Mesendoderm (in vitro differentiated cells): ENCODE data around the gene ZC2HC1B.

Experiments
- DNase-seq: peaks from one replicate; pipeline ENCODE4 v3.0.0; 2013
- H2AK5ac ChIP-seq: 2 replicates; pipeline ENCODE4 v1.6.1; 2013; ENCODE audit warnings: low read length, inconsistent platforms
- H2BK120ac ChIP-seq: 2 replicates; pipeline ENCODE4 v1.6.1; 2013; ENCODE audit warnings: low read depth, mild to moderate bottlenecking, low read length, moderate library complexity, mixed read lengths
- H2BK15ac ChIP-seq: replicated peaks from 2 replicates; pipeline ENCODE4 v1.6.1; 2013; ENCODE audit warnings: low read depth, mild to moderate bottlenecking, moderate library complexity
- H2BK5ac ChIP-seq: 2 replicates; pipeline ENCODE4 v1.6.1; 2013; ENCODE audit warnings: low read length, inconsistent platforms
- H3K18ac ChIP-seq: 2 replicates; pipeline ENCODE4 v1.6.1; 2013; ENCODE audit warnings: mild to moderate bottlenecking, low read length, mixed read lengths
- H3K23ac ChIP-seq: one replicate; pipeline ENCODE4 v1.6.1; 2013; ENCODE audit warnings: low read length
- H3K27ac ChIP-seq: 2 replicates; pipeline ENCODE4 v1.5.1; 2013; ENCODE audit warnings: low read depth, mild to moderate bottlenecking, inconsistent platforms, low read length, moderate library complexity
- H3K27me3 ChIP-seq: 2 replicates; pipeline ENCODE4 v1.6.1; 2013; ENCODE audit warnings: low read length, control low read depth, mild to moderate bottlenecking, inconsistent platforms; ENCODE audit not compliant: insufficient read depth, poor library complexity
- H3K36me3 ChIP-seq: 2 replicates; pipeline ENCODE4 v1.6.1; 2013; ENCODE audit warnings: low read length, inconsistent platforms; ENCODE audit not compliant: control insufficient read depth, insufficient read depth
- H3K4ac ChIP-seq: one replicate; pipeline ENCODE4 v1.6.1; 2013; ENCODE audit warnings: low read depth, mild to moderate bottlenecking, low read length, moderate library complexity
- H3K4me1 ChIP-seq: 2 replicates; pipeline ENCODE4 v1.6.1; 2013; ENCODE audit warnings: low read depth, low read length, inconsistent platforms; ENCODE audit not compliant: control insufficient read depth
- H3K4me2 ChIP-seq: 2 replicates; pipeline ENCODE4 v1.6.1; 2013; ENCODE audit warnings: low read length
- H3K4me3 ChIP-seq: 2 replicates; pipeline ENCODE4 v1.5.1; 2013; ENCODE audit warnings: mild to moderate bottlenecking, low read length
- H3K56ac ChIP-seq: one replicate; pipeline ENCODE4 v1.6.1; 2013; ENCODE audit warnings: low read length
- H3K79me1 ChIP-seq: 2 replicates; pipeline ENCODE4 v1.6.1; 2013; ENCODE audit warnings: low read length, inconsistent platforms
- H3K79me2 ChIP-seq: 2 replicates; pipeline ENCODE4 v1.6.1; 2013; ENCODE audit warnings: mild to moderate bottlenecking, low read length; ENCODE audit not compliant: control insufficient read depth, insufficient read depth
- H3K9ac ChIP-seq: 2 replicates; pipeline ENCODE4 v1.6.1; 2013; ENCODE audit warnings: low read length, inconsistent platforms
- H4K5ac ChIP-seq: one replicate; pipeline ENCODE4 v1.6.1; 2013; ENCODE audit warnings: low read length
- H4K8ac ChIP-seq: one replicate; pipeline ENCODE4 v1.6.1; 2013; ENCODE audit warnings: low read depth, mild to moderate bottlenecking, control low read depth, low read length, moderate library complexity
- WGBS: extraction: QIAGEN DNeasy Blood & Tissue Kit; methylation state at CpG from one replicate; pipeline ENCODE4 v1.1.7; 2013; ENCODE audit warnings: low lambda C conversion rate, missing lambda C conversion rate; ENCODE audit not compliant: insufficient coverage; ENCODE audit errors: extremely low coverage; 5-methylcytosine and 5-hydroxymethylcytosine counted together

The ZC2HC1B gene

GRCh38 chr6:143878272-143878760, 14.0 kb downstream of the ZC2HC1B start:
- Histone ChIP-seq H2AK5ac (no peak overlapping the region), H3K4ac (no peak overlapping the region), H2BK5ac (no peak overlapping the region), H4K5ac (no peak overlapping the region), H3K9ac (no peak overlapping the region), H3K4me1 (no peaks in the 10 kb centered on the region), H3K18ac (no peak overlapping the region), H3K27ac (no peak overlapping the region), H3K4me2 (no peak overlapping the region), H3K56ac (no peak overlapping the region), H4K8ac (no peak overlapping the region), H3K23ac (no peak overlapping the region), H3K4me3 (no peak overlapping the region), H2BK15ac (no peak overlapping the region), H3K27me3 (no peaks in the 10 kb centered on the region), H3K79me2 (no peaks in the 10 kb centered on the region), H3K36me3 (no peaks in the 10 kb centered on the region), H3K79me1 (no peaks in the 10 kb centered on the region), H2BK120ac (no peak overlapping the region)
- no peak for DNase-seq
- no CpG with 5 or more reads among the region's 3 CpGs for WGBS

DNA sequence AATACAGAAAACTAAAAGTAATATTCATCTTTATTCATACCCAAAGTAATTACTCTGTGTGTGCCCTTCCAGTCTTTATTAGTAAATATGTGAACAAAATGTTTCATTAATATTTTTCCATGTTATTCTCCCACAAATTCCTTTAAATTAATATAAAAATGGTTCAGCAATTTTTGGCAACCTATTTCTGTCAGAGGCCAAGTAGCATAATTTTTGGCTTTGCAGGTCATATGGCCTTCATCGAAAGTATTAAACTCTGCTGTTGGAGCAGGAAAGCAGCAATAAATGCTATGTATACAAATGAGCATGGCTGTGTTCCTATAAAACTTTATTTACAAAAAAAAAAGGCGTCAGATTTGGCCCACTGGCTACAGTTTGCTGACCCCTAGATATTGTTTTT, 16.1 kb downstream of the ZC2HC1B start:
- Histone ChIP-seq H3K23ac (no peak overlapping the region), H3K4me2 (no peak overlapping the region), H3K4me3 (no peak overlapping the region), H3K18ac (no peak overlapping the region), H3K79me2 (no peaks in the 10 kb centered on the region), H2BK5ac (no peak overlapping the region), H2BK15ac (no peak overlapping the region), H3K56ac (no peak overlapping the region), H3K27ac (no peak overlapping the region), H3K9ac (no peak overlapping the region), H3K79me1 (no peaks in the 10 kb centered on the region), H4K5ac (no peak overlapping the region), H2BK120ac (no peak overlapping the region), H2AK5ac (no peak overlapping the region), H3K27me3 (no peaks in the 10 kb centered on the region), H4K8ac (no peak overlapping the region), H3K36me3 (no peaks in the 10 kb centered on the region), H3K4ac (no peak overlapping the region), H3K4me1 (no peaks in the 10 kb centered on the region)
- no CpG with 5 or more reads among the region's 2 CpGs for WGBS
- no peak for DNase-seq

DNA sequence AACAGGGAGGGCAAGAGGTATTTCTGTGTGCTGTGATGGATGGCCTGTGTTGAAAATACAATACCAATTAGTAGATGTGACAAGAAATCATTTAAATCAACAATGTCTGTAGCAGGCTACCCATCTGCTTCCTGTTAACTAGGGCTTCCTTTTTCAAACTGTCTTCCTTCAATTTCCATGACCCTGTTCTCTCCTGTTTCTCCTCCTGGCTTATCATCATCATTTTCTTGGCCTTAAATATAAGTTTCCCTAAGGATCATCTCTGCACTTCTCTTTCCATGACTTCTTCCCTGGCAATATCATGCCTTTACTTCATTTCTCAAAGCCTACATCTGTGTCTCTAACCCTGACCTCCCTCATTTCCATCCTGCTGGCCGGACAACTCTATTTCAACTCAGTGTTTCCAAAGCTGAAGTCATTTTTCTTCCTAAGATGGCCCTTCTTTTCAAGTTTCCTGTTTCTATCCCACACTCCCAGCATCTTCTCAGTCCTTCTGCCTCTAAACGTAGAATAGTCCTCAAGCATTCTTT, 18.2 kb downstream of the ZC2HC1B start:
- H3K79me1 ChIP-seq = no peaks in the 10 kb centered on the region
- no peak overlapping the region for H3K27ac ChIP-seq
- no peak overlapping the region for H4K5ac ChIP-seq
- H3K4me3 ChIP-seq = no peak overlapping the region
- no peak overlapping the region for H4K8ac ChIP-seq
- no peaks in the 10 kb centered on the region for H3K36me3 ChIP-seq
- H3K18ac ChIP-seq = no peak overlapping the region
- H2AK5ac ChIP-seq = no peak overlapping the region
- H2BK15ac ChIP-seq = no peak overlapping the region
- H3K56ac ChIP-seq = no peak overlapping the region
- H3K4me2 ChIP-seq = no peak overlapping the region
- WGBS = no CpG with 5 or more reads among the region's 2 CpGs
- H2BK120ac ChIP-seq = no peak overlapping the region
- no peaks in the 10 kb centered on the region for H3K79me2 ChIP-seq
- no peak for DNase-seq
- no peak overlapping the region for H3K9ac ChIP-seq
- H3K23ac ChIP-seq = no peak overlapping the region
- no peaks in the 10 kb centered on the region for H3K4me1 ChIP-seq
- no peak overlapping the region for H2BK5ac ChIP-seq
- H3K4ac ChIP-seq = no peak overlapping the region
- H3K27me3 ChIP-seq = no peaks in the 10 kb centered on the region

- H3K27me3 ChIP-seq = no peaks in the 10 kb centered on the region
- no peak overlapping the region for H3K9ac ChIP-seq
- no peaks in the 10 kb centered on the region for H3K4me1 ChIP-seq
- no peak overlapping the region for H3K23ac ChIP-seq
- no peaks in the 10 kb centered on the region for H3K36me3 ChIP-seq
- H2BK15ac ChIP-seq = no peak overlapping the region
- no peak overlapping the region for H3K56ac ChIP-seq
- H2BK120ac ChIP-seq = no peak overlapping the region
- H4K8ac ChIP-seq = no peak overlapping the region
- DNase-seq = no peak
- no peak overlapping the region for H3K4me2 ChIP-seq
- H3K79me2 ChIP-seq = no peaks in the 10 kb centered on the region
- no peak overlapping the region for H3K18ac ChIP-seq
- H3K4ac ChIP-seq = no peak overlapping the region
- no peak overlapping the region for H2BK5ac ChIP-seq
- no CpG with 5 or more reads among the region's 7 CpGs for WGBS
- no peak overlapping the region for H3K4me3 ChIP-seq
- no peak overlapping the region for H2AK5ac ChIP-seq
- H3K27ac ChIP-seq = no peak overlapping the region
- no peak overlapping the region for H4K5ac ChIP-seq
- no peaks in the 10 kb centered on the region for H3K79me1 ChIP-seq
Measured at GRCh38 chr6:143884216-143884900, 20.1 kb downstream of the ZC2HC1B start.

GRCh38 chr6:143885116-143885515, 20.8 kb downstream of the ZC2HC1B start:
- Histone ChIP-seq H2AK5ac (no peak overlapping the region), H2BK5ac (no peak overlapping the region), H2BK120ac (no peak overlapping the region), H3K4ac (no peak overlapping the region), H3K18ac (no peak overlapping the region), H3K56ac (no peak overlapping the region), H3K27ac (no peak overlapping the region), H3K36me3 (no peaks in the 10 kb centered on the region), H4K8ac (no peak overlapping the region), H3K9ac (no peak overlapping the region), H3K79me2 (no peaks in the 10 kb centered on the region), H3K23ac (no peak overlapping the region), H3K4me2 (no peak overlapping the region), H3K27me3 (no peaks in the 10 kb centered on the region), H3K4me3 (no peak overlapping the region), H4K5ac (no peak overlapping the region), H3K79me1 (no peaks in the 10 kb centered on the region), H2BK15ac (no peak overlapping the region), H3K4me1 (no peaks in the 10 kb centered on the region)
- WGBS = no CpG with 5 or more reads among the region's 1 CpG
- DNase-seq = peak; percentile 25

- Histone ChIP-seq H3K18ac (no peak overlapping the region), H3K4me2 (no peak overlapping the region), H4K5ac (no peak overlapping the region), H3K79me2 (no peaks in the 10 kb centered on the region), H4K8ac (no peak overlapping the region), H3K4me3 (no peak overlapping the region), H3K56ac (no peak overlapping the region), H2BK5ac (no peak overlapping the region), H2AK5ac (no peak overlapping the region), H3K4me1 (no peaks in the 10 kb centered on the region), H2BK15ac (no peak overlapping the region), H3K27me3 (no peaks in the 10 kb centered on the region), H3K23ac (no peak overlapping the region), H3K9ac (no peak overlapping the region), H3K4ac (no peak overlapping the region), H3K79me1 (no peaks in the 10 kb centered on the region), H2BK120ac (no peak overlapping the region), H3K36me3 (no peaks in the 10 kb centered on the region), H3K27ac (no peak overlapping the region)
- no CpG with 5 or more reads among the region's 1 CpG for WGBS
- no peak for DNase-seq
Measured at GRCh38 chr6:143894655-143895054, 30.4 kb downstream of the ZC2HC1B start.
